Kidney epithelial cell (primary cell): ENCODE data around the gene COL23A1. TPM values are rescaled to one million over a fixed set of nuclear protein-coding genes. Genes with fewer than 3 reads are reported as not detected.
"Not testable (repeated sequence)": the region's sequence is repeated elsewhere in the genome, so short reads cannot be mapped to it uniquely, and the experiment has no call there.

Experiments used
- DNase-seq: peaks from one replicate; pipeline ENCODE4 v3.0.0-alpha.2; 2010; ENCODE audit warnings: low read depth
- H3K27me3 ChIP-seq: 2 replicates; pipeline ENCODE4 v1.6.0; 2011; ENCODE audit warnings: low read length; ENCODE audit not compliant: control insufficient read depth, insufficient read depth
- H3K36me3 ChIP-seq: 2 replicates; pipeline ENCODE4 v1.5.1; 2011; ENCODE audit warnings: low read length; ENCODE audit not compliant: control insufficient read depth, insufficient read depth
- H3K4me3 ChIP-seq: 2 replicates; pipeline ENCODE4 v1.5.1; 2011; ENCODE audit warnings: low read depth, mild to moderate bottlenecking, control low read depth, low read length
- CTCF ChIP-seq: IDR thresholded peaks from 2 replicates; pipeline ENCODE4 v1.5.1; 2011; ENCODE audit warnings: mild to moderate bottlenecking, moderate library complexity, low read length, control low read depth, inconsistent platforms; ENCODE audit not compliant: insufficient read depth, poor library complexity, severe bottlenecking
- total RNA-seq: library from RNA; depleted of rRNA; stranded (reverse); fragments of >200 nt; gene quantifications from 2 replicates; pipeline ENCODE4 v1.2.3, GENCODE V29; 2015

COL23A1 gene
- total RNA-seq, 1 donor from 2014 or later: 0.17 TPM

GRCh38 chr5:178489271-178489976, 100.8 kb downstream of the COL23A1 start:
- no peaks in the 10 kb centered on the region for H3K27me3 ChIP-seq
- DNase-seq: no peak
- no peaks in the 10 kb centered on the region for H3K36me3 ChIP-seq
- no peak for TF ChIP-seq CTCF
- H3K4me3 ChIP-seq: no peak overlapping the region

- no peak for TF ChIP-seq CTCF
- Histone ChIP-seq H3K4me3 (no peak overlapping the region), H3K27me3 (no peaks in the 10 kb centered on the region), H3K36me3 (no peaks in the 10 kb centered on the region)
- DNase-seq: no peak
Measured at GRCh38 chr5:178488696-178489095, 101.5 kb downstream of the COL23A1 start.

- H3K4me3 ChIP-seq: no peak overlapping the region
- no peaks in the 10 kb centered on the region for H3K36me3 ChIP-seq
- H3K27me3 ChIP-seq: no peaks in the 10 kb centered on the region
- no peak for TF ChIP-seq CTCF
- DNase-seq: no peak
Measured at GRCh38 chr5:178487911-178488600, 102.1 kb downstream of the COL23A1 start.

GRCh38 chr5:178486878-178487512, 103.2 kb downstream of the COL23A1 start:
- not testable (repeated sequence) for H3K4me3 ChIP-seq, H3K36me3 ChIP-seq, H3K27me3 ChIP-seq, DNase-seq

- no peak for TF ChIP-seq CTCF
- Histone ChIP-seq H3K36me3 (no peaks in the 10 kb centered on the region), H3K27me3 (no peaks in the 10 kb centered on the region), H3K4me3 (no peak overlapping the region)
- no peak for DNase-seq
Measured at GRCh38 chr5:178486239-178486641, 104.0 kb downstream of the COL23A1 start.

- no peak for TF ChIP-seq CTCF
- Histone ChIP-seq H3K36me3 (no peaks in the 10 kb centered on the region), H3K4me3 (no peak overlapping the region), H3K27me3 (no peaks in the 10 kb centered on the region)
- no peak for DNase-seq
Measured at GRCh38 chr5:178483620-178484019, 106.6 kb downstream of the COL23A1 start.
